Pulmonary artery endothelial cell (primary cell): ENCODE data around the gene GOLGA8N. TPM values are rescaled to one million over a fixed set of nuclear protein-coding genes. Genes with fewer than 3 reads are reported as not detected.

Experiments
- DNase-seq: peaks from one replicate; pipeline ENCODE4 v3.0.0-alpha.2; 2011; ENCODE audit warnings: low read depth, low spot score
- total RNA-seq: library from RNA; depleted of rRNA; stranded (reverse); fragments of >200 nt; gene quantifications from 2 replicates; pipeline ENCODE4 v1.2.3, GENCODE V29; 2014

Gene GOLGA8N
- total RNA-seq, 1 donor from 2014 or later, result 3.9 TPM

- no peak for DNase-seq
Observed at GRCh38 chr15:32651229-32651837, 58.1 kb downstream of the GOLGA8N start.

- DNase-seq, result no peak
Observed at GRCh38 chr15:32652178-32652577, 58.9 kb downstream of the GOLGA8N start.

GRCh38 chr15:32656091-32656490, 62.8 kb downstream of the GOLGA8N start:
- no peak for DNase-seq

- no peak for DNase-seq
Observed at GRCh38 chr15:32656496-32656895, 63.2 kb downstream of the GOLGA8N start.

Other genes starting within 250 kb of the GOLGA8N start
- 0.46 and 0.74 TPM in 2 replicates for gene GOLGA8K, start 190.2 kb upstream of the GOLGA8N start, total RNA-seq
- 0.20 and 0.53 TPM in 2 replicates for gene GOLGA8O, start 137.8 kb upstream of the GOLGA8N start, total RNA-seq
- 22.9 and 35.9 TPM in 2 replicates for gene ARHGAP11A, start 22.0 kb downstream of the GOLGA8N start, total RNA-seq
- gene SCG5, start 48.3 kb downstream of the GOLGA8N start, total RNA-seq, result 0.74 and 0.92 TPM in 2 replicates
- gene GREM1, start 124.5 kb downstream of the GOLGA8N start, total RNA-seq, result 0.07 TPM in 1 of 2 replicates, not detected in the other